HepG2 (cell line): ENCODE results near the gene TMEM240. TPM values are rescaled to one million over a fixed set of nuclear protein-coding genes. Genes with fewer than 3 reads are reported as not detected.

ENCODE experiments used
- BATF2 ChIP-seq: sonication (generic); formaldehyde crosslinking; IDR thresholded peaks from 2 replicates; pipeline ENCODE4 v1.8.0; 2022; ENCODE audit warnings: mild to moderate bottlenecking, missing genetic modification reagents, moderate library complexity
- IRX3 ChIP-seq: sonication (generic); formaldehyde crosslinking; IDR thresholded peaks from 2 replicates; pipeline ENCODE4 v1.8.1; 2023; ENCODE audit warnings: mild to moderate bottlenecking, low read depth, missing genetic modification reagents, borderline replicate concordance
- NFIC ChIP-seq: IDR thresholded peaks from 2 replicates; pipeline ENCODE4 v1.6.1; 2012; ENCODE audit warnings: mild to moderate bottlenecking, low read length, inconsistent platforms
- PRDM4 ChIP-seq: sonication (generic); formaldehyde crosslinking; IDR thresholded peaks from 2 replicates; pipeline ENCODE4 v1.9.0; 2021; ENCODE audit warnings: missing genetic modification reagents, borderline replicate concordance
- ZBTB40 ChIP-seq, 2 experiments: fragments of 450-650 bp in 1 of 2; sonication (generic) in 1 of 2; formaldehyde crosslinking in 1 of 2; IDR thresholded peaks; 2 replicates each; pipeline versions ENCODE4 v1.6.1 to v1.8.0; 2016 to 2022; ENCODE audit warnings: antibody characterized with exemption in 1 of 2, mild to moderate bottlenecking in 1 of 2, missing genetic modification reagents in 1 of 2
- ZBTB46 ChIP-seq: sonication (generic); formaldehyde crosslinking; IDR thresholded peaks from 2 replicates; pipeline ENCODE4 v1.4.0; 2020; ENCODE audit warnings: mild to moderate bottlenecking, missing genetic modification reagents, borderline replicate concordance
- ZFP82 ChIP-seq: sonication (generic); formaldehyde crosslinking; IDR thresholded peaks from 2 replicates; pipeline ENCODE4 v1.5.1; 2020; ENCODE audit warnings: mild to moderate bottlenecking, missing genetic modification reagents, borderline replicate concordance
- ZIK1 ChIP-seq: sonication (generic); formaldehyde crosslinking; IDR thresholded peaks from 2 replicates; pipeline ENCODE4 v1.5.0; 2020; ENCODE audit warnings: mild to moderate bottlenecking, low read depth, missing genetic modification reagents, borderline replicate concordance
- ZNF276 ChIP-seq: sonication (generic); formaldehyde crosslinking; IDR thresholded peaks from 2 replicates; pipeline ENCODE4 v1.4.0; 2020; ENCODE audit warnings: mild to moderate bottlenecking, low read depth, missing genetic modification reagents
- ZNF768 ChIP-seq: sonication (generic); formaldehyde crosslinking; IDR thresholded peaks from 2 replicates; pipeline ENCODE4 v1.4.0; 2020; ENCODE audit warnings: missing genetic modification reagents
- polyA plus RNA-seq, 8 experiments: library from polyadenylated mRNA; depleted of rRNA in 3 of 8; stranded (reverse) in 7 of 8; unstranded in 1 of 8; fragments of >200 nt; fragmentation: Illumina TruSeq in 4 of 8; extraction: Trizol in 4 of 8; gene quantifications; 2 replicates each; pipeline versions ENCODE4 v1.2.1 to v1.2.3, GENCODE V29; 2011 to 2016; ENCODE audit warnings: low read depth in 4 of 8, missing spikeins in 1 of 8, mixed read lengths in 1 of 8; ENCODE audit not compliant: insufficient read depth in 1 of 8
- total RNA-seq, 5 experiments: library from RNA; depleted of rRNA; stranded (reverse); fragments of >200 nt; fragmentation: Illumina TruSeq; extraction: Trizol; gene quantifications; 2 replicates each; pipeline ENCODE4 v1.2.3, GENCODE V29; 2016; ENCODE audit warnings: low read depth in 1 of 5

TMEM240 gene
- total and polyA plus RNA-seq, 2 of the 13 experiments (the other 11 are each of a cell fraction or from before 2014, with no cell fraction given), result 0.17 TPM; not detected in 1

GRCh38 chr1:1573843-1574720, 33.7 kb upstream of the TMEM240 start (continued):
- TF ChIP-seq ZBTB40 (IDR thresholded peaks at IDR 0.05) (no peak), ZBTB40 (CRISPR knock-in tag; IDR thresholded peaks at IDR 0.05) (no peak; the same call in 1 of the 2 replicates), NFIC (no peak), ZFP82 (CRISPR knock-in tag) (no peak), ZIK1 (CRISPR knock-in tag) (no peak), ZNF768 (no peak), ZBTB46 (CRISPR knock-in tag) (no peak), IRX3 (CRISPR knock-in tag) (no peak), BATF2 (CRISPR knock-in tag) (no peak), PRDM4 (no peak), ZNF276 (CRISPR knock-in tag) (no peak)
